Activated CD4-positive, CD25-positive, alpha-beta regulatory T cell treated with anti-CD3 and anti-CD28 coated beads, Interleukin-2, amount 50 U/mL, for 16 hours (primary cell): ENCODE data around the gene DHX38.
A peak's percentile ranks its signal among the peaks of the same experiment; 100 is the strongest.
"Not testable (repeated sequence)": the region's sequence is repeated elsewhere in the genome, so short reads cannot be mapped to it uniquely, and the experiment has no call there.

Experiments used
- DNase-seq: peaks from one replicate; pipeline ENCODE4 v3.0.0-alpha.2; 2020; ENCODE audit warnings: low read depth, low spot score

Gene DHX38

GRCh38 chr16:72093448-72094265 lies at the start of gene DHX38, which contains the start of gene TXNL4B:
Gene DHX38 (plus strand): TSS chr16:72093847. CDS start chr16:72096158, 2,311 bp downstream.
Gene TXNL4B (minus strand): TSS chr16:72093620. CDS start chr16:72090749, 2,871 bp downstream.
- DNase-seq, result peak; percentile 89

DNA sequence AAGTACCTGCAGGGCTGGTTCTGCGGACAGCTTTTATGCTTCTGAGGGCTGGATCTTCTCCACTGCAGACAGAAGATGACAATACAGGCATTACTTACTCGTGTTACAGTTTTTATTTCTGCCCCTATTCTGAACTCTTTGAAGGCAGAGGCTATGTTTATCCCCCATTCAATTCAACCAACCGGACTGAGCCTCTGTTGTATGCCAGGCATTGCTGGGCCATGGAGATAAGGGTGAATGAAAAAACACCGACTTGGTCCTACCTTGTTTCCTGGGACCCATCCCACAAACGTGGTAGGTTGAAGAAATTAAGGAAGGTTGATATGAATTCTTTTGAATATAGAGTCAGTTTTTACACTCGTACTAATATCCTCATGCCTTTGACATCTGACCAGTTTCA lies 49.4 kb upstream of the DHX38 start:
- DNase-seq, result no peak

DNA sequence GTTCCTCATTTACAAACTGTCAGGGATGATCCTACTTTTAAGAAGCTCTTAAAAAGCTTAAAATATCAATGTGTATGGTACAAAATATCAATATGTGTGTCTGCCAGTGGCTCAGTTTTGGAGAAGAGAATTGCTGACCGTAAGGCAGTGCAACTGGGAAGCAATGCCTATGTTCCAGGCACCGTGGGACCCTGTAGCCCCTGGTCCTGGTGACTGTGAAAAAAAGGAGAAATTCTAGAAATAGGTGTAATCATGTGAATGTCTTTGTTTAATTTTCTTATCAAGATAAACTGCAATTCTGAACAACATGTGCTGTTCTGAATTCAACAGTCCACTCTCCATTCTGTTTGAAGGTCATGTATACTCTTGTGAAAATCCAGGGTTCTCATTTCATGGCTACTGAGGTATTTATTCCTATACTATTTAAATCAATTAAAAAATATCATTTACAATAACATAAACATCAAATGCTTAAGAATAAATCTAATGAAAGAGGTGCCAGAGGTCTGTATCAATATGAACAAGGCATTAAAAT lies 48.8 kb upstream of the DHX38 start:
- no peak for DNase-seq

DNA sequence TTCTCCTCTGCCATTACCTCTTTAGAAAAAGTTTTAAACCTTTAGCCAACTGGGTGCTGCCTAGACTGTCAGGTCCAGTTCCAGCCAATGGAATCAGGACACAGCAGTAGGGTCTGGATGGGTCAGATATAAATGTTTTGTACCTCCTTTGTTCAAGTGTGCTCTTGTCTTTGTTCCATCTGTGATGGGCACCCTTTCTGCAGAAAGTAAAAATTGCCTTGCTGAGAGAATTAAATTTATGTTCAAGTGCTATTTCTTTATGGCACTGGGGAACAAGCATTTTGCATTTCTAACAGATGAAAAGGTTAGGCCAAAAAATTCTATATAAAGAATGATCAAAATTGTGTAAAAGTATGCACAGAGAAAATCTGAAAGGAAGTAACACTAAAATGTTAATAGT lies 44.5 kb upstream of the DHX38 start:
- DNase-seq, result no peak

GRCh38 chr16:72050769-72051464 lies 42.7 kb upstream of the DHX38 start:
- no peak for DNase-seq

DNA sequence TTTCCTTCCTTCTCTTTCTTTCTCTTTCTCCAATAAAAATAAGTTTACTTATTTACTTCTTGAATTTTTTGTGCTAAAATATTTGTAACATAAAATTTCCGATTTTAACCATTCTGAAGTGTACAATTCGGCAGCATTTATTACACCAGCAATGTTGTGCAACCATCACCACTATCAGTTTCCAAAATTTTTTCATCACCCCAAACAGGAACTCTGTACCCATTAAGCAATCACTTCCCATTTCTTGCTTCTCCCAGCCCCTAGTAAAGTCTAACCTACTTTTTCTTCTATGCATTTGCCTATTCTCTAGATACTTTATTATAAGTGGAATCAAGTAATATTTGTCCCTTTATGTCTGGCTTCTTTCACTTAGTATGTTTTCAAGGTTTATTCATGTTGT lies 41.8 kb upstream of the DHX38 start:
- DNase-seq, result no peak

DNA sequence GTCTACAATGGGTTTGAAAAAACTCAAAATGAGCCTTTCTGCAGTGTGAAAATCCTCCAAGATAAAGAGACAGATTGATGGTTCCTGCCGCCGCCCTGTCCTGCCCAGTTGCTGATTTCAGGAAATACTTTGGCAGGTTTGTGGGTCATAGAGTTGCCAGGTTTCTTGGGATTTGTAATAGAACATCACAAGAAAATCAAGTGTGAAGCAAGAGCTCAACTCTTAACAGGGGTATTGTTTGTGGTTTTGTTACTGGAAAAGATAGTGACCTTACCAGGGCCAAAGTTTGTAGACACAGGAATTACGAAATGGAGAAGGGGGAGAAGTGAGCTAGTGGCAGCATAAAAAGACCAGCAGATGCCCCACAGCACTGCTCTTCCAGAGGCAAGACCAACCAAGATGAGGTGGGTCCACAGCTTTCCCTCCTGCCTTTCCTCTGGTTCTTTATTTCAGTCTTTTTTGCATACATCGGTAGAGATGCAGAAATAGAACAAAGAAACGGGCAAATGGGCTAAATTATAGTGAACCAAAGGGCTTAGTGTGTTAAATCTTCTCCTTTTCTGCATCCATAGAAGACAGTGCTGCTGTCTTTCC lies 39.3 kb upstream of the DHX38 start, which contains the start of gene HP:
HP (plus strand) TSS at position 252 of the 594 bp plus-strand sequence; CDS start at position 400, 148 bp downstream.
- not testable (repeated sequence) for DNase-seq

GRCh38 chr16:72055911-72056310 lies 37.7 kb upstream of the DHX38 start:
- no peak for DNase-seq

GRCh38 chr16:72057313-72057712 lies 36.3 kb upstream of the DHX38 start:
- DNase-seq, result not testable (repeated sequence)

GRCh38 chr16:72059060-72059459 lies 34.6 kb upstream of the DHX38 start:
- DNase-seq, result not testable (repeated sequence)

DNA sequence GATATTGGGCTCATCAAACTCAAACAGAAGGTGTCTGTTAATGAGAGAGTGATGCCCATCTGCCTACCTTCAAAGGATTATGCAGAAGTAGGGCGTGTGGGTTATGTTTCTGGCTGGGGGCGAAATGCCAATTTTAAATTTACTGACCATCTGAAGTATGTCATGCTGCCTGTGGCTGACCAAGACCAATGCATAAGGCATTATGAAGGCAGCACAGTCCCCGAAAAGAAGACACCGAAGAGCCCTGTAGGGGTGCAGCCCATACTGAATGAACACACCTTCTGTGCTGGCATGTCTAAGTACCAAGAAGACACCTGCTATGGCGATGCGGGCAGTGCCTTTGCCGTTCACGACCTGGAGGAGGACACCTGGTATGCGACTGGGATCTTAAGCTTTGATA lies 33.2 kb upstream of the DHX38 start:
- DNase-seq, result no peak

GRCh38 chr16:72061564-72061963 lies 32.1 kb upstream of the DHX38 start:
- DNase-seq, result no peak

GRCh38 chr16:72064361-72064894 lies 29.2 kb upstream of the DHX38 start:
- no peak for DNase-seq

GRCh38 chr16:72066747-72067146 lies 26.9 kb upstream of the DHX38 start:
- DNase-seq, result no peak

- DNase-seq, result no peak
Observed at GRCh38 chr16:72068930-72069329, 24.7 kb upstream of the DHX38 start.

- DNase-seq, result no peak
Observed at GRCh38 chr16:72072514-72073342, 20.9 kb upstream of the DHX38 start.

DNA sequence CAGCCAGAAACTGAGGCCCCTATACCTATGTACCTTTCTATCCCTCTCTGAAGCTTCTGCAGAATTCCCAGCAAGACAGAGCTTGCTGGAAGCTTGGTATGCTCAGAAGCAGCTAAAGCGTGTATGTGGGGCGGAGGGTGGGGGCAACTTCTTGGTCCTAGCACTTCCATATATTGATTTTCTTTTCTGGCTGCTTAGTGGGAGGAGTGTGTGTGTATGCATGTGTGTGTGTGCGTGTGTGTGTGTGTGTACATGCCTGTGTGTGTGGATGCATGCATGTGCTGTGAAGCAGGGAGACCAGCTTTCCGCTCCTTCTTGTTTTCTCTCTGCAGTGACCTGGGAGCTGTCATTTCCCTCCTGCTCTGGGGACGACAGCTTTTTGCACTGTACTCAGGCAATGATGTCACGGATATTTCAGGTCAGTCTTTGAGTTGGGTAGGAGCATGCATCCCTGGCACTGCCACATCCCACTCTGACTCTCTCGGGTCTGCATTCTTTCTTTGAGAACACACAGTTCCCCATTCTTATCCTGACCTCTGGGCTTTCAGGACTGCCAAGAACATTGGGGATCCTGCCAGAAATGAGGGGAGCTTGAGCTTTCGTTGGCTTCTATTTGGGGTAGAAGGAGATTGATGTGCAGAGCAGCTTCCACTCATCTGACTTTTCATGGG lies 20.0 kb upstream of the DHX38 start:
- DNase-seq, result no peak

DNA sequence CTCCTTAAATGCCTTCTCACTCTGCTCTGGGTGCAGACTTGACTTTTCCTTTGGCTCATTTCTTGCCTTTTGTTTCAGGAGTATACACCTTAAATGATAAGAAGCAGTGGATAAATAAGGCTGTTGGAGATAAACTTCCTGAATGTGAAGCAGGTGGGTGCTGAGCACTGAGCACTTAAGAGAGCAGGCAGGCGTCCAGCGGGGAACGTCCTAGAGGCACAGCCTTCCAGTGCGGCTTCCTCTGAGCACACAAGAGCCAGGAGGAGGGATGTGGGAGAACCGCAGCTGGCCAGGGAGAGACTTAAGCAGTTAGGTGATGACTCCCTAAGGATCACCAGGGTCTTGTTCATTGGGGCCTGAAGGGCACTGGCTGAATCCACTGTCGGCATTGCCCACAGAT lies 18.6 kb upstream of the DHX38 start:
- not testable (repeated sequence) for DNase-seq

DNA sequence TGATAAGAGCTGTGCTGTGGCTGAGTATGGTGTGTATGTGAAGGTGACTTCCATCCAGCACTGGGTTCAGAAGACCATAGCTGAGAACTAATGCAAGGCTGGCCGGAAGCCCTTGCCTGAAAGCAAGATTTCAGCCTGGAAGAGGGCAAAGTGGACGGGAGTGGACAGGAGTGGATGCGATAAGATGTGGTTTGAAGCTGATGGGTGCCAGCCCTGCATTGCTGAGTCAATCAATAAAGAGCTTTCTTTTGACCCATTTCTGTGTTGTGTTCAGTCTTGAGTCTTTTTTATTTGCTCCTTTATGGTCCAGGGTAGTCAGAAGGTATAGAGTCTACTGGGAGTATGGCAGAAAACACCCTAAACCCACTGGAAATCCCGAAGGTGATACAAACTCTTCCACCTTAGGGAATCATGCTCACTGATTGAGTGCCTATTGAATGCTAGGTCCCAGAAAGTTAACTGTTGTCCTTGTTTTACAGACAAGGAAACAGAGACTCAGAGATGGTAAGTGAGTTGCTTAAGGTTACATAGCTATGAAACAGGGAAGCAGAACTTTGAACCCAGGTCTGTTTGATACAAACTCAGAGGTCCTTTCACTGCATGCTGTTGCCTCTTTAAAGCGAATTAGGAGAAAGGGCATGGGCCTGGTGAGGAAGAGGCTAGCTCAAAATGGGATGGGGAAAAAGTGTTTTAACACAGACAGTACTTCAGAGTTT lies 16.5 kb upstream of the DHX38 start:
- not testable (repeated sequence) for DNase-seq
